Measurements from ENCODE around the gene DAB1.

DNA sequence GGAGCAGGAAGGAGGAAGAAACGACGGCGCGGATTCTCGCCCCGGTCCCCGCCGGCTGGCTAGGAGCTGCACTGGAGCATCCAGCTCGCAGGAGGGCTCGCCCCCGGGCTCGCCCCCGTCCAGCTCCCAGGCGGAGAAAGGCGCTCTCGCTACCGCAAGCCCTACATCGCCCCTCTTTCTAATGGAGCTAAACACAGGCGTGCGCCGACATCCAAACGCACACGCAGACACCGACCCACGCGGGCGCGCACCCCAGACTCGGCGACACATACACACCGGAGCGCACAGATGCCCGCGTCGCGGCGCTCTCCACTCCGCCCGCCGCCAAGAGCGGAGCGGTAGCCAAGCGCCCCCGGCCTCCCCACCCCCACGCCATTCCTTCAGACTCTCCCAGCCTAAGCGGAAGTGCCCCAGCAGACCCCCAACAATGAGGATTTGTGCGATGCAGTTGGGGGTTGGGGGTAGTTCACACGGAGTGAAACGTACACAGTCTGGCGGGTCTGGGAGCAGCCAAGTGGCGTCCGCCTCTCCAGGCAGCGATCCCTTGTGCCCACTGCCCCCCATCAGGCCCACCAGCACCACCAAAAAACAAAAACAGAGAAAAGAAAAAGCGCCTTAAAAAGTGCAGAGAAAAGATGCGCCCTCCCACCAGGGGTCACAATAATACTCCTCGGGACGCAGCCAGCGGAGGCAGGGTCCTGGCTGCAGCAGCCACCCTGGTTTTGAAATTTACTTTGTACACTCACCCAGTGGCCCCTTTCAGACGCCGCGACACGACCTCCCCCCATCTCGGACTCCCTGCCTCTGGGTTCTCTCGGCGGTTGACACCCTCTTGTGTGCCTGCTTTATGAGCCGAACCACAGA, 1.4 kb downstream of the DAB1 start:
- TF ChIP-seq, protein P1, sequence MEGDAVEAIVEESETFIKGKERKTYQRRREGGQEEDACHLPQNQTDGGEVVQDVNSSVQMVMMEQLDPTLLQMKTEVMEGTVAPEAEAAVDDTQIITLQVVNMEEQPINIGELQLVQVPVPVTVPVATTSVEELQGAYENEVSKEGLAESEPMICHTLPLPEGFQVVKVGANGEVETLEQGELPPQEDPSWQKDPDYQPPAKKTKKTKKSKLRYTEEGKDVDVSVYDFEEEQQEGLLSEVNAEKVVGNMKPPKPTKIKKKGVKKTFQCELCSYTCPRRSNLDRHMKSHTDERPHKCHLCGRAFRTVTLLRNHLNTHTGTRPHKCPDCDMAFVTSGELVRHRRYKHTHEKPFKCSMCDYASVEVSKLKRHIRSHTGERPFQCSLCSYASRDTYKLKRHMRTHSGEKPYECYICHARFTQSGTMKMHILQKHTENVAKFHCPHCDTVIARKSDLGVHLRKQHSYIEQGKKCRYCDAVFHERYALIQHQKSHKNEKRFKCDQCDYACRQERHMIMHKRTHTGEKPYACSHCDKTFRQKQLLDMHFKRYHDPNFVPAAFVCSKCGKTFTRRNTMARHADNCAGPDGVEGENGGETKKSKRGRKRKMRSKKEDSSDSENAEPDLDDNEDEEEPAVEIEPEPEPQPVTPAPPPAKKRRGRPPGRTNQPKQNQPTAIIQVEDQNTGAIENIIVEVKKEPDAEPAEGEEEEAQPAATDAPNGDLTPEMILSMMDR (IDR thresholded peaks at IDR 0.05) = no peak
- no peak for TF ChIP-seq POLR2AphosphoS5 (IDR thresholded peaks at IDR 0.05)

Measured in transverse colon (tissue), 4 donors.